HEK293 (cell line): ENCODE measurements around the gene PDE4D.

Source experiments
- GFI1B ChIP-seq: fragments of 450-650 bp; formaldehyde crosslinking; IDR thresholded peaks from 2 replicates; pipeline ENCODE4 v1.5.1; 2016; ENCODE audit warnings: missing biosample characterization, missing genetic modification characterization
- HOXA7 ChIP-seq: sonication (generic); formaldehyde crosslinking; IDR thresholded peaks from 2 replicates; pipeline ENCODE4 v1.8.1; 2022; ENCODE audit warnings: missing genetic modification reagents, borderline replicate concordance
- KLF16 ChIP-seq: fragments of 450-650 bp; formaldehyde crosslinking; IDR thresholded peaks from 2 replicates; pipeline ENCODE4 v1.5.1; 2017; ENCODE audit warnings: missing biosample characterization, missing genetic modification characterization
- KLF9 ChIP-seq: fragments of 450-650 bp; formaldehyde crosslinking; IDR thresholded peaks from 2 replicates; pipeline ENCODE4 v1.5.1; 2016; ENCODE audit warnings: missing biosample characterization, missing genetic modification characterization, low read depth
- MEIS1 ChIP-seq: sonication (generic); formaldehyde crosslinking; IDR thresholded peaks from 2 replicates; pipeline ENCODE4 v1.8.1; 2022; ENCODE audit warnings: missing genetic modification reagents, mild to moderate bottlenecking, borderline replicate concordance
- SP2 ChIP-seq: fragments of 450-650 bp; formaldehyde crosslinking; IDR thresholded peaks from 2 replicates; pipeline ENCODE4 v1.5.1; 2016; ENCODE audit warnings: missing biosample characterization, missing genetic modification characterization
- SP7 ChIP-seq: fragments of 450-650 bp; formaldehyde crosslinking; IDR thresholded peaks from 2 replicates; pipeline ENCODE4 v1.5.1; 2016; ENCODE audit warnings: missing biosample characterization, missing genetic modification characterization
- ZBTB21 ChIP-seq: fragments of 450-650 bp; formaldehyde crosslinking; IDR thresholded peaks from 2 replicates; pipeline ENCODE4 v1.5.1; 2017; ENCODE audit warnings: missing biosample characterization, missing genetic modification characterization
- ZBTB7A ChIP-seq: fragments of 450-650 bp; formaldehyde crosslinking; IDR thresholded peaks from 2 replicates; pipeline ENCODE4 v1.5.1; 2016; ENCODE audit warnings: low read depth, missing biosample characterization, missing genetic modification characterization
- ZEB2 ChIP-seq: fragments of 450-650 bp; formaldehyde crosslinking; IDR thresholded peaks from 2 replicates; pipeline ENCODE4 v1.5.1; 2016; ENCODE audit warnings: missing biosample characterization, missing genetic modification characterization
- ZNF121 ChIP-seq: fragments of 450-650 bp; formaldehyde crosslinking; IDR thresholded peaks from 2 replicates; pipeline ENCODE4 v1.5.1; 2016; ENCODE audit warnings: missing biosample characterization, missing genetic modification characterization
- ZNF16 ChIP-seq: fragments of 450-650 bp; formaldehyde crosslinking; IDR thresholded peaks from 2 replicates; pipeline ENCODE4 v1.5.1; 2016; ENCODE audit warnings: low read depth, missing biosample characterization, missing genetic modification characterization
- ZNF175 ChIP-seq: fragments of 450-650 bp; formaldehyde crosslinking; IDR thresholded peaks from 2 replicates; pipeline ENCODE4 v1.5.1; 2016; ENCODE audit warnings: missing biosample characterization, missing genetic modification characterization
- ZNF23 ChIP-seq: fragments of 450-650 bp; formaldehyde crosslinking; IDR thresholded peaks from 2 replicates; pipeline ENCODE4 v1.5.1; 2016; ENCODE audit warnings: missing biosample characterization, missing genetic modification characterization, borderline replicate concordance
- ZNF248 ChIP-seq: fragments of 450-650 bp; formaldehyde crosslinking; IDR thresholded peaks from 2 replicates; pipeline ENCODE4 v1.5.1; 2017; ENCODE audit warnings: missing biosample characterization, missing genetic modification characterization
- ZNF311 ChIP-seq: fragments of 450-650 bp; formaldehyde crosslinking; IDR thresholded peaks from 2 replicates; pipeline ENCODE4 v1.5.1; 2017; ENCODE audit warnings: missing biosample characterization, missing genetic modification characterization, borderline replicate concordance
- ZNF37A ChIP-seq: fragments of 450-650 bp; IDR thresholded peaks from 2 replicates; pipeline ENCODE4 v1.5.1; 2018; ENCODE audit warnings: missing biosample characterization, missing genetic modification characterization
- ZNF501 ChIP-seq: fragments of 450-650 bp; formaldehyde crosslinking; IDR thresholded peaks from 2 replicates; pipeline ENCODE4 v1.5.1; 2016; ENCODE audit warnings: missing biosample characterization, missing genetic modification characterization
- ZNF521 ChIP-seq: fragments of 450-650 bp; formaldehyde crosslinking; IDR thresholded peaks from 2 replicates; pipeline ENCODE4 v1.5.1; 2017; ENCODE audit warnings: missing biosample characterization, mild to moderate bottlenecking, missing genetic modification characterization
- ZNF530 ChIP-seq: fragments of 450-650 bp; formaldehyde crosslinking; IDR thresholded peaks from 2 replicates; pipeline ENCODE4 v1.5.1; 2016; ENCODE audit warnings: low read depth, missing biosample characterization, missing genetic modification characterization
- ZNF629 ChIP-seq: fragments of 450-650 bp; formaldehyde crosslinking; IDR thresholded peaks from 2 replicates; pipeline ENCODE4 v1.5.1; 2017; ENCODE audit warnings: missing biosample characterization, missing genetic modification characterization
- ZNF658 ChIP-seq: fragments of 450-650 bp; formaldehyde crosslinking; IDR thresholded peaks from 2 replicates; pipeline ENCODE4; 2016; ENCODE audit warnings: missing biosample characterization, missing genetic modification characterization
- ZNF660 ChIP-seq: fragments of 450-650 bp; IDR thresholded peaks from 2 replicates; pipeline ENCODE4 v1.5.1; 2018; ENCODE audit warnings: missing biosample characterization, mild to moderate bottlenecking, missing genetic modification characterization
- ZNF670 ChIP-seq: fragments of 450-650 bp; formaldehyde crosslinking; IDR thresholded peaks from 2 replicates; pipeline ENCODE4 v1.5.1; 2016; ENCODE audit warnings: missing biosample characterization, missing genetic modification characterization, low read depth
- ZNF677 ChIP-seq: fragments of 450-650 bp; IDR thresholded peaks from 2 replicates; pipeline ENCODE4 v1.5.0; 2018; ENCODE audit warnings: missing biosample characterization, mild to moderate bottlenecking, missing genetic modification characterization, moderate library complexity
- ZNF76 ChIP-seq: fragments of 450-650 bp; formaldehyde crosslinking; IDR thresholded peaks from 2 replicates; pipeline ENCODE4; 2016; ENCODE audit warnings: low read depth, missing biosample characterization, missing genetic modification characterization, borderline replicate concordance
- ZSCAN23 ChIP-seq: fragments of 450-650 bp; formaldehyde crosslinking; IDR thresholded peaks from 2 replicates; pipeline ENCODE4 v1.5.1; 2016; ENCODE audit warnings: missing biosample characterization, missing genetic modification characterization
- TF ChIP-seq, protein P1 (sequence below): fragments of 450-650 bp; formaldehyde crosslinking; IDR thresholded peaks from 2 replicates; pipeline ENCODE4 v1.5.1; 2016; ENCODE audit warnings: missing biosample characterization, missing genetic modification characterization
- TF ChIP-seq, protein P2 (sequence below): fragments of 450-650 bp; formaldehyde crosslinking; IDR thresholded peaks from 2 replicates; pipeline ENCODE4 v1.5.1; 2016; ENCODE audit warnings: missing biosample characterization, missing genetic modification characterization
- TF ChIP-seq, protein P3 (sequence below): fragments of 450-650 bp; formaldehyde crosslinking; IDR thresholded peaks from 2 replicates; pipeline ENCODE4 v1.5.1; 2016; ENCODE audit warnings: missing biosample characterization, missing genetic modification characterization
- TF ChIP-seq, protein P4 (sequence below): fragments of 450-650 bp; formaldehyde crosslinking; IDR thresholded peaks from 2 replicates; pipeline ENCODE4 v1.5.1; 2016; ENCODE audit warnings: missing biosample characterization, missing genetic modification characterization
- TF ChIP-seq, protein P5 (sequence below): fragments of 450-650 bp; formaldehyde crosslinking; IDR thresholded peaks from 2 replicates; pipeline ENCODE4 v1.5.1; 2017; ENCODE audit warnings: missing biosample characterization, missing genetic modification characterization

PDE4D gene

DNA sequence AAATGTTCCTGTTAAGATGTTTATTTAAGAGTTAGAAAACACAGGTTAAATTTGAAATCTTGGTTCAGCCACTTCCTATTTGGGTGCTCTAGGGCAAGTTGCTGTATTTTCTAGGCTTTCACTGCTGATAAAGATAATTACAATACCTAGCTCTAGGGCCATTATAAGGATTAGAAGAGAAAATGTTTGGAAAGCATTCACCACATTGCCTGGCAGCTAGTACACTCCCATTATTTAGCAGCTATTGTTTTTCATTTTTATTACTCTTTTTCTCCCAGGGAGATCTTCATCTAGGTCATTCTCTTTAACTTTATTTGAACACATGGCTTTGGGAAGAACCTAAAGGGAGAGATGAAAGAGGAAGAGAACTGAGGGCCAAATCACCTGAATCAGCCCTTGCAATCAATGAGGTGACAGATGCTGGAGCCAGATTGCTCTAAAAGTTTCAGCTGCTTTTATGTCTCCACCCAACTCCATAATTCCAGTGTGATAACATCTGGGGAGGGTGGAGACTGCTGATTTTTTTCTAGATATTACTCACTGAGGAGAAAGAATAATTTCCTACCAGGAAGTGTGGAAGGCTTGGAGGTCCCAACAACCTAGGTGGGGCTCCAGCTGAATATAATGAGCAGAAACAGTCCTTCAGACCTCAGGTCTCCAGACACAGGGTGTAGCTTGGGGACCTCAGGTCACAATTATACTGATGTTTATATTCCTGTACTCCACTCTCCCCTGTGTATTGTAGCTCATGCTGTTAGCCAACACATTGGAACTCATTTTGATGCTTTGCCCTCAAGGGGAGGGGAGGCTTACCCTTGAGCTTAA lies 670.6 kb downstream of the PDE4D start (continued):
- TF ChIP-seq, protein P1, sequence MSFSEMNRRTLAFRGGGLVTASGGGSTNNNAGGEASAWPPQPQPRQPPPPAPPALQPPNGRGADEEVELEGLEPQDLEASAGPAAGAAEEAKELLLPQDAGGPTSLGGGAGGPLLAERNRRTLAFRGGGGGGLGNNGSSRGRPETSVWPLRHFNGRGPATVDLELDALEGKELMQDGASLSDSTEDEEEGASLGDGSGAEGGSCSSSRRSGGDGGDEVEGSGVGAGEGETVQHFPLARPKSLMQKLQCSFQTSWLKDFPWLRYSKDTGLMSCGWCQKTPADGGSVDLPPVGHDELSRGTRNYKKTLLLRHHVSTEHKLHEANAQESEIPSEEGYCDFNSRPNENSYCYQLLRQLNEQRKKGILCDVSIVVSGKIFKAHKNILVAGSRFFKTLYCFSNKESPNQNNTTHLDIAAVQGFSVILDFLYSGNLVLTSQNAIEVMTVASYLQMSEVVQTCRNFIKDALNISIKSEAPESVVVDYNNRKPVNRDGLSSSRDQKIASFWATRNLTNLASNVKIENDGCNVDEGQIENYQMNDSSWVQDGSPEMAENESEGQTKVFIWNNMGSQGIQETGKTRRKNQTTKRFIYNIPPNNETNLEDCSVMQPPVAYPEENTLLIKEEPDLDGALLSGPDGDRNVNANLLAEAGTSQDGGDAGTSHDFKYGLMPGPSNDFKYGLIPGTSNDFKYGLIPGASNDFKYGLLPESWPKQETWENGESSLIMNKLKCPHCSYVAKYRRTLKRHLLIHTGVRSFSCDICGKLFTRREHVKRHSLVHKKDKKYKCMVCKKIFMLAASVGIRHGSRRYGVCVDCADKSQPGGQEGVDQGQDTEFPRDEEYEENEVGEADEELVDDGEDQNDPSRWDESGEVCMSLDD (tag by site-specific recombination), result no peak
- no peak for TF ChIP-seq ZNF660
- TF ChIP-seq GFI1B, result no peak
- TF ChIP-seq ZNF16 (tag by site-specific recombination), result no peak
- TF ChIP-seq ZBTB21 (tag by site-specific recombination), result no peak
- TF ChIP-seq KLF16 (tag by site-specific recombination), result no peak
- TF ChIP-seq ZNF530 (tag by site-specific recombination), result no peak
- no peak for TF ChIP-seq ZEB2 (tag by site-specific recombination)
- no peak for TF ChIP-seq ZSCAN23
- TF ChIP-seq ZNF175 (tag by site-specific recombination), result no peak
- TF ChIP-seq ZNF311 (tag by site-specific recombination), result no peak
- TF ChIP-seq ZNF76 (tag by site-specific recombination), result no peak
- TF ChIP-seq, protein P2, sequence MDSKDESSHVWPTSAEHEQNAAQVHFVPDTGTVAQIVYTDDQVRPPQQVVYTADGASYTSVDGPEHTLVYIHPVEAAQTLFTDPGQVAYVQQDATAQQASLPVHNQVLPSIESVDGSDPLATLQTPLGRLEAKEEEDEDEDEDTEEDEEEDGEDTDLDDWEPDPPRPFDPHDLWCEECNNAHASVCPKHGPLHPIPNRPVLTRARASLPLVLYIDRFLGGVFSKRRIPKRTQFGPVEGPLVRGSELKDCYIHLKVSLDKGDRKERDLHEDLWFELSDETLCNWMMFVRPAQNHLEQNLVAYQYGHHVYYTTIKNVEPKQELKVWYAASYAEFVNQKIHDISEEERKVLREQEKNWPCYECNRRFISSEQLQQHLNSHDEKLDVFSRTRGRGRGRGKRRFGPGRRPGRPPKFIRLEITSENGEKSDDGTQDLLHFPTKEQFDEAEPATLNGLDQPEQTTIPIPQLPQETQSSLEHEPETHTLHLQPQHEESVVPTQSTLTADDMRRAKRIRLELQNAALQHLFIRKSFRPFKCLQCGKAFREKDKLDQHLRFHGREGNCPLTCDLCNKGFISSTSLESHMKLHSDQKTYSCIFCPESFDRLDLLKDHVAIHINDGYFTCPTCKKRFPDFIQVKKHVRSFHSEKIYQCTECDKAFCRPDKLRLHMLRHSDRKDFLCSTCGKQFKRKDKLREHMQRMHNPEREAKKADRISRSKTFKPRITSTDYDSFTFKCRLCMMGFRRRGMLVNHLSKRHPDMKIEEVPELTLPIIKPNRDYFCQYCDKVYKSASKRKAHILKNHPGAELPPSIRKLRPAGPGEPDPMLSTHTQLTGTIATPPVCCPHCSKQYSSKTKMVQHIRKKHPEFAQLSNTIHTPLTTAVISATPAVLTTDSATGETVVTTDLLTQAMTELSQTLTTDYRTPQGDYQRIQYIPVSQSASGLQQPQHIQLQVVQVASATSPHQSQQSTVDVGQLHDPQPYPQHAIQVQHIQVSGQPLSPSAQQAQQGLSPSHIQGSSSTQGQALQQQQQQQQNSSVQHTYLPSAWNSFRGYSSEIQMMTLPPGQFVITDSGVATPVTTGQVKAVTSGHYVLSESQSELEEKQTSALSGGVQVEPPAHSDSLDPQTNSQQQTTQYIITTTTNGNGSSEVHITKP (tag by site-specific recombination), result no peak
- TF ChIP-seq, protein P3, sequence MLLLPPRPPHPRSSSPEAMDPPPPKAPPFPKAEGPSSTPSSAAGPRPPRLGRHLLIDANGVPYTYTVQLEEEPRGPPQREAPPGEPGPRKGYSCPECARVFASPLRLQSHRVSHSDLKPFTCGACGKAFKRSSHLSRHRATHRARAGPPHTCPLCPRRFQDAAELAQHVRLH (tag by site-specific recombination), result no peak
- TF ChIP-seq ZNF248 (tag by site-specific recombination), result no peak
- TF ChIP-seq, protein P4, sequence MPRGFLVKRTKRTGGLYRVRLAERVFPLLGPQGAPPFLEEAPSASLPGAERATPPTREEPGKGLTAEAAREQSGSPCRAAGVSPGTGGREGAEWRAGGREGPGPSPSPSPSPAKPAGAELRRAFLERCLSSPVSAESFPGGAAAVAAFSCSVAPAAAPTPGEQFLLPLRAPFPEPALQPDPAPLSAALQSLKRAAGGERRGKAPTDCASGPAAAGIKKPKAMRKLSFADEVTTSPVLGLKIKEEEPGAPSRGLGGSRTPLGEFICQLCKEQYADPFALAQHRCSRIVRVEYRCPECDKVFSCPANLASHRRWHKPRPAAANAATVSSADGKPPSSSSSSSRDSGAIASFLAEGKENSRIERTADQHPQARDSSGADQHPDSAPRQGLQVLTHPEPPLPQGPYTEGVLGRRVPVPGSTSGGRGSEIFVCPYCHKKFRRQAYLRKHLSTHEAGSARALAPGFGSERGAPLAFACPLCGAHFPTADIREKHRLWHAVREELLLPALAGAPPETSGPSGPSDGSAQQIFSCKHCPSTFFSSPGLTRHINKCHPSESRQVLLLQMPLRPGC (tag by site-specific recombination), result no peak
- 0 out of 2 replicates have a peak, but pooled peaks have one; percentile 29 for TF ChIP-seq SP7 (tag by site-specific recombination)
- TF ChIP-seq ZNF121 (tag by site-specific recombination), result no peak
- no peak for TF ChIP-seq ZNF521 (tag by site-specific recombination)
- TF ChIP-seq ZNF501 (tag by site-specific recombination), result no peak
- TF ChIP-seq ZNF677, result no peak
- TF ChIP-seq ZNF658 (tag by site-specific recombination), result no peak
- no peak for TF ChIP-seq KLF9
- TF ChIP-seq ZNF670 (tag by site-specific recombination), result no peak
- TF ChIP-seq MEIS1 (CRISPR knock-in tag), result no peak
- TF ChIP-seq, protein P5, sequence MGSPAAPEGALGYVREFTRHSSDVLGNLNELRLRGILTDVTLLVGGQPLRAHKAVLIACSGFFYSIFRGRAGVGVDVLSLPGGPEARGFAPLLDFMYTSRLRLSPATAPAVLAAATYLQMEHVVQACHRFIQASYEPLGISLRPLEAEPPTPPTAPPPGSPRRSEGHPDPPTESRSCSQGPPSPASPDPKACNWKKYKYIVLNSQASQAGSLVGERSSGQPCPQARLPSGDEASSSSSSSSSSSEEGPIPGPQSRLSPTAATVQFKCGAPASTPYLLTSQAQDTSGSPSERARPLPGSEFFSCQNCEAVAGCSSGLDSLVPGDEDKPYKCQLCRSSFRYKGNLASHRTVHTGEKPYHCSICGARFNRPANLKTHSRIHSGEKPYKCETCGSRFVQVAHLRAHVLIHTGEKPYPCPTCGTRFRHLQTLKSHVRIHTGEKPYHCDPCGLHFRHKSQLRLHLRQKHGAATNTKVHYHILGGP (tag by site-specific recombination), result no peak
- no peak for TF ChIP-seq SP2
- no peak for TF ChIP-seq ZNF37A (tag by site-specific recombination)
- TF ChIP-seq ZNF23 (tag by site-specific recombination), result no peak
- no peak for TF ChIP-seq ZNF629
- no peak for TF ChIP-seq ZBTB7A
- no peak for TF ChIP-seq HOXA7 (CRISPR knock-in tag)
